ENCODE measurements around the gene F7. TPM values are rescaled to one million over a fixed set of nuclear protein-coding genes. Genes with fewer than 3 reads are reported as not detected.

Gene F7
- total RNA-seq, 1 donor from 2014 or later, result 4.1 TPM

GRCh38 chr13:113153810-113154748, 48.5 kb downstream of the F7 start:
- Mint-ChIP-seq H3K27ac (peak overlapping the region; percentile 88), H3K4me1 (peaks cover 13% of the 10 kb centered on the region), H3K9me3 (peaks cover 5% of the 10 kb centered on the region), H3K4me3 (peak overlapping the region; percentile 72), H3K27me3 (ENCODE audit: low read depth) (peaks cover 25% of the 10 kb centered on the region), H3K36me3 (no peaks in the 10 kb centered on the region)
- no peak for TF ChIP-seq CTCF (IDR thresholded peaks at IDR 0.05; ENCODE audit: unreplicated experiment)
- DNase-seq (ENCODE audit: low spot score in 2 of 2, unreplicated experiment in 2 of 2), result peak; percentile 69 to 75

- Mint-ChIP-seq H3K27ac (peak overlapping the region; percentile 23), H3K9me3 (peaks cover 5% of the 10 kb centered on the region)
- no peak for DNase-seq (ENCODE audit: low spot score in 2 of 2, unreplicated experiment in 2 of 2)
Observed at GRCh38 chr13:113155201-113155600, 49.6 kb downstream of the F7 start.

GRCh38 chr13:113155982-113156655, 50.5 kb downstream of the F7 start:
- no peaks in the 10 kb centered on the region for H3K36me3 Mint-ChIP-seq
- H3K27me3 Mint-ChIP-seq (ENCODE audit: low read depth), result peaks cover 30% of the 10 kb centered on the region
- H3K4me1 Mint-ChIP-seq, result peaks cover 14% of the 10 kb centered on the region
- peaks cover 5% of the 10 kb centered on the region for H3K9me3 Mint-ChIP-seq
- H3K27ac Mint-ChIP-seq, result no peak overlapping the region
- no peak for TF ChIP-seq CTCF (IDR thresholded peaks at IDR 0.05; ENCODE audit: unreplicated experiment)
- DNase-seq (ENCODE audit: low spot score in 2 of 2, unreplicated experiment in 2 of 2), result no peak
- H3K4me3 Mint-ChIP-seq, result no peak overlapping the region

More at GRCh38 chr13:113155201-113155600, 49.6 kb downstream of the F7 start:
- TF ChIP-seq CTCF (IDR thresholded peaks at IDR 0.05; ENCODE audit: unreplicated experiment), result no peak
- Mint-ChIP-seq H3K27me3 (ENCODE audit: low read depth) (peaks cover 27% of the 10 kb centered on the region), H3K4me3 (no peak overlapping the region), H3K4me1 (peaks cover 15% of the 10 kb centered on the region), H3K36me3 (no peaks in the 10 kb centered on the region)

GRCh38 chr13:113157206-113157928, 51.8 kb downstream of the F7 start:
- TF ChIP-seq CTCF (IDR thresholded peaks at IDR 0.05; ENCODE audit: unreplicated experiment), result no peak
- Mint-ChIP-seq H3K9me3 (peaks cover 5% of the 10 kb centered on the region), H3K27me3 (ENCODE audit: low read depth) (peaks cover 24% of the 10 kb centered on the region), H3K4me1 (peaks cover 10% of the 10 kb centered on the region), H3K27ac (no peak overlapping the region), H3K36me3 (no peaks in the 10 kb centered on the region), H3K4me3 (no peak overlapping the region)
- no peak for DNase-seq (ENCODE audit: low spot score in 2 of 2, unreplicated experiment in 2 of 2)

- Mint-ChIP-seq H3K27ac (no peak within 1 kb of the TSS), H3K36me3 (no peaks in the 10 kb centered on the region), H3K9me3 (peaks cover 5% of the 10 kb centered on the region), H3K4me3 (no peak within 1 kb of the TSS), H3K27me3 (ENCODE audit: low read depth) (peaks cover 24% of the 10 kb centered on the region), H3K4me1 (peaks cover 4% of the 10 kb centered on the region)
- no peak for DNase-seq (ENCODE audit: low spot score in 2 of 2, unreplicated experiment in 2 of 2)
- no peak for TF ChIP-seq CTCF (IDR thresholded peaks at IDR 0.05; ENCODE audit: unreplicated experiment)
Observed at GRCh38 chr13:113157929-113158747, 52.5 kb downstream of the F7 start, which contains the start of gene PROZ. Gene PROZ, plus strand, starts transcription at chr13:113158648. Its CDS starts 13 bp downstream, at chr13:113158661.

All from mesothelial cell of epicardium (in vitro differentiated cells).